GM19099 (cell line): ENCODE measurements around the gene SPTB.

Experiments used
- POLR2A ChIP-seq: IDR thresholded peaks from 3 replicates; pipeline ENCODE4 v1.6.1; 2011; ENCODE audit warnings: low read depth; ENCODE audit not compliant: insufficient read length; ENCODE audit errors: extremely low read depth

The SPTB gene

DNA sequence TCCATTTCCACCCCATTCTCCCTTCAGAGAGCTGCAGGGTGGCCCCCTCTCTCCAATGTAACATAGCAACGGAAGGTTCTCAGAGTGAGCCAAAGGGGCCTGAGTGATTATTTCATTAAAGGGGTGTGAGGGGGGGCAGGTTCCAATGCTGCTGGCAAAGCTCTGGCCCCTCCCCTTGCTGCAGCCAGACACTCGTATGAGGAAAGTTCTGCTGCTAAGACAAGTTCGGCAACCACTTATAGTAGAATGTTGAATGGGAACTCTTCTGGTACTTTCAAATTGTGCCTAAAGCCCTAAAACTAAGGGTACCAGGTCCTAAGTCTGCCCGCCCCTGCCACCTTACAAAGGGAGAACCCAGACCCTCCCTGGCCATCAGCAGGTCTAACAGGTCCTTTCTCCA is 125.7 kb downstream of the SPTB start:
- no peak for TF ChIP-seq POLR2A

DNA sequence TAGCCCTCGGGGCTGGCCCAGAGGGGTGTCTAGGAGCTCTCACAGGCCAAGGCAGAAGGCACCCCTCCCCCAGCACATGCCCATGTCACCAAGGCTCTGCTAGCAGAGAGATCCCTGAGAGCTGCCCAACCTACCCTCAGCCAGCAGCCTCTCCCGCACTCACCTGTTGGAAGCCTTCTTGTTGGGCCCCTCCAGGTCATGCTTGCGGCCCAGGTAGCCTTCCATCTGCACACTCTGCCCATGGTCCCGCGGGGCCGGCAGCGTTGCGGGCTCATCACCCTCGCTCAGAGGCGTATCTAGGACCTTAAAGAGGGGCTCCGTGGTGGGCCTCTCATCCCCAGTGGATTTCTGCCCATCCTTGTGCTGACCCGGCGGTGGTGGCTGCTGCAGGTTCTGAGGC is 126.3 kb downstream of the SPTB start:
- no peak for TF ChIP-seq POLR2A

DNA sequence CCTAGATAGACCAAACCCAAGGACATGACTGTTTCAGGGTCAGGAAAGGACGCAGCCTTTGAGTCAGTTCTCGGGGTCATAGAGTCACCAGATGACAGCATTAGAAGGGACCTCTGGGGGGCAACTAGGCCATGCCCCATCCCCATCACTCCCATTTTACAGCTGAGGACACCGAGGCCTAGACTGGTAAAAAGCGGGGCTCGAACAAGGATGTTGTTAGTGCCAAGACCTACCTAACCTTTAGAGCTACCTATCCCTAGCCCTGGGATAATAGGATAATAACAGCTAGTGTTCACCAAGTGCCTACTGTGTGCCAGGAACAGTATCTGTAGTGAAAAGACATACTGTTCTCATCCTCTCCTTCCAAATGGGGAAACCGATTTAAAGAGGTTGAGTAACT is 126.8 kb downstream of the SPTB start:
- no peak for TF ChIP-seq POLR2A

DNA sequence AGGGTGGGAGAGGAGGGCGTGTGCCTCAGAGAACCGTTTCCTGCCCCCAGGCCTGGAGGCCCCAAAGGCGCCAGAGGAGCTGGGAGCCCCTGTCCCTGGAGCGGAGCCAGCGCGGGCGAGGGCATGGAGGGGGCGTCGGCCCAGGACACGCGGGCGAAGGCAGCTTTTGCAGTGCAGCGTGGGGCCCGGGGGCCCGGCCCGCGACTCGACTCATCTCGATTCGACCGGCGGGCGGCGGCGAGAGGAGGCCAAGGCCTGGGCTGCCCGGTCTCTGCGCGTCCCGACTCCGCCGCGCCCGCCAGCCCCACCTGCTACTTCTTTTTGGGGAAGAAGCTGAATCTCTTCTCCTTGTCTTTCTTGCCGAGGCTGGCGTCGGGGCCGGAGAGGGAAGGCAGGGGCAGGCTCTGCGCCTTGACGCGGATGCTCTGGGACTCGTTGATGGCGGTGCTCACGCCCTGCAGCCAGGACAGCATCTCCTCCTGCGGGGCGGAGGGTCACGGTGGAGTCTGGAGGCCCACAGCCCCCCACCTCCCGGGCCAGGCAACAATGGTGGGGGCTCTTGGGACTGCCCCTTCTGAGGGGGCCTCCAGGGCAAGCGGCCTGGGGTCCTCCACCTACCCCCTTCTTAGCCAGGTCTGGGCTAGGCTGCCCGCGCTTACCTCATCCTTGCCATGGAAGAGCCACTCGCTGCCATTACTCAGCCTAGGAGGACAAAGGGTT is 130.6 kb downstream of the SPTB start:
- no peak for TF ChIP-seq POLR2A

DNA sequence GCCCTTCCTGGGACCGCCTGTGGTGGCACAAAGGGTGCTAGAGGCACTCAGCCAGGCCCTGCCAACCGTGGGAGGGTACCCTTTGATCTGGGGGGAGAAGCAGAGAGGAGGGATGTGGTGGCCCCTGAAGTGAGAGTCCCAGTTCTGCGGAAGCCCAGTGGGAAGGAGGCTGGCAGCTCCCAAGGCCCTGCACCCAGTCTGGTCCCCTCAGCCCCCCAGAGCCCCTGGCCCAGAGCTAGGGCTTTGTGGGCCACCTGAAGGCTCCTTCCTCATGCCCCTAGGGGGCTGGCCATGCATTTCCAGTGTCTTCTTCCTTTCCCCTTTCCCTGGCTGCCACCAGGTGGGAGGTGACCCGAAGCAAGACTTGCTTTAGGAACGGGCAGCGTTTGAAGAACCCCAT is 131.2 kb downstream of the SPTB start:
- no peak for TF ChIP-seq POLR2A

DNA sequence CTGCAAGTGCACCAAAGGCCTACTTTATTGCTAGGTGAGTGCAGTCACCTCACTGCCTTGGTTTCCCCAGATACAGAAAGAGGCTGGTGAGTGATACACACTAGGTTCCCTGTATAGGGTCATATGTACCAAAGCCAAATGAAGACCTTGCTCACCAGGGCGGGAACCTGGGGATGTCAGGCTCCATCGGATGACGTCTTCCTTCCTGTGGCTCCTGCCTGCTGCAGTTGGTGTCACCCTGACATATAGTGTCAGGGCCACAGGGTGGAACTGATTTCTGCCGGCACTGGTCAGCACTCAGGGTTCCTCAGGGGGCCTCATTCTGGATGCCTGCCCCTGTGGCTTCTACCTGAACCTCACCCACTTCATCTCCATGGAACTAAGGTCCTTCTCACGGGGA is 132.4 kb downstream of the SPTB start:
- no peak for TF ChIP-seq POLR2A

DNA sequence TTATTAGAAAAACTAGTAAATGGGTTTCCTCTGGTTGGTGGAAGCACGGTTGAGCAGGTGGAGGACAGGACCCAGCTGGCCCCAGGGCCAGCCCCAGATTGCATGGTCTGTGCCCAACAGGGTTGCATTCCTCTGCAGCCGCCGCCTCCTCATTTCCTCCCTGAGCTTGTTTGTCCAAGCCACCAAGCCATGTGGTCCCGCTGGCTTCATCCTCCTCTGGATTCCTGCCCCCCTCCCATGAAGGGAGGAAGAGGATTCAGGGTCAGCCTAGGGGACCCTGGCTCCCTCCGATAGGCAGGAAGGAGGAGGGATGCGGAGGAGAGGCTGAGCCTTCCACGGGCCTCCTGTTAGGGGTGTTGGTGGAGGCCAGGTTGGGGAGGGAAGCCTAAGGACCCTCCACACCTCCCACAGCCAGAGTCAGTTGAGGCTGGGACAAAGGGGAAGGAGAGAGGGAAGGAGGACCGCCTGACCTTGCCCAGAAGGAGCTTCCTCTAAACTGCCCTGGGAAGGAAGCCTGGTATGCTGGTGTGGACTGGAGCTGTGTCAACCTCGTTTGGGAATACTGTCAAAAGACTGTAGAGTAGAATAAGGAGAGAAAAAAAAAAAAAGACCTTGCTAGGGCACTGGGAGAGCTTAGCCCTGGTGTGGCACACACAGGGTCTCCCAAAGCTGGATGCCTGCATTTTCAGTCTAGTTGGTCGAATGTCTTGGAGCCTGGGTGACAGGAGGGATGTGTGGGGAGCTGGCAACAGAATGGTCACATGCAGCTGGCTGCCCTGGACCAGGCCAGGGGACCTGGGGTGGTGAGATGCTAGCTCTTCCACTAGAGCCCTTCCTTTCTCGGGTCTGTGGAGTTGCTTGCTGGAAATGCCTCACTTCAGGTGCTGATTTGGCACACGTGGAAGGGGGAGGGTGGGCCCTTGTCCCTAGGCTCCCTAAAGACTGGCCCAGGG is 133.1 kb downstream of the SPTB start:
- no peak for TF ChIP-seq POLR2A

DNA sequence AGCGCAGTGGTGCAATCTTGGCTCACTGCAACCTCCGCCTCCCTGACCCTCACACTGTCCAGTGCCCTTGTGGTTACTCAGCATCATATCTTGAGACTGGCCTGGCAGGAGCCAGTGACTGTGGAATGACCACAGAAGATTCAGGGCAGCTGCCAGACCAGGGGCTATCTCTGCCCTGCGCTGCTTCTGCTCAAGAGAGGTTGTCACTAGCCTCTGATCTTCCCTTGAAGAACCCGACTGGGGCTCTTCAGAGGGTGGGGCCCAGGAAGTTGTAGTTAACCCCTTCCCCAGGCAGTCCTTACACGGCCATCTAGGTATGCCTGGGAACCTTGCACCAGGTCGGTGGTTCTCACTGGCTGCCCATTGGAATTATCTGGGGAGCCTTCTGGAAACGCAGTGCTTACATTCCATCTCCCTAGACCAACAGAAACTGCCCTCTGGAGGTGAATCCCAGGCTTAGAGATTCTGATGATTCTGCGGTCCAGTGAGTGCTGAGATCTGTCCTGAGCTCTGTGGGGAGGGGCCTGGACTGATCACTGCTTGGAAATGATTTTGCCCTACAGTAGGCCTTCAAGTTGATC is 134.1 kb downstream of the SPTB start:
- no peak for TF ChIP-seq POLR2A

DNA sequence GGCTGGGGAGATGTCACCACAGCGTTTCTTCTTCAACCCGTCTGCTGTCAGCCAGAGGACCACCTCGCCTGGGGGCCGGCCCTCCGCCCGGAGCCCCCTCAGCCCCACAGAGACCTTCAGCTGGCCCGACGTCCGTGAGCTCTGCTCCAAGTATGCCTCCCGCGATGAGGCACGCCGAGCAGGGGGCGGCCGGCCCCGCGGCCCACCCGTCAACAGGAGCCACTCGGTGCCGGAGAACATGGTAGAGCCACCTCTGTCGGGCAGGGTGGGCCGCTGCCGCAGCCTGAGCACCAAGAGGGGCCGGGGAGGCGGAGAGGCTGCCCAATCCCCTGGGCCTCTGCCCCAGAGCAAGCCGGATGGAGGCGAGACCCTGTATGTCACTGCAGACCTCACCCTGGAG is 136.6 kb downstream of the SPTB start:
- TF ChIP-seq POLR2A = no peak

DNA sequence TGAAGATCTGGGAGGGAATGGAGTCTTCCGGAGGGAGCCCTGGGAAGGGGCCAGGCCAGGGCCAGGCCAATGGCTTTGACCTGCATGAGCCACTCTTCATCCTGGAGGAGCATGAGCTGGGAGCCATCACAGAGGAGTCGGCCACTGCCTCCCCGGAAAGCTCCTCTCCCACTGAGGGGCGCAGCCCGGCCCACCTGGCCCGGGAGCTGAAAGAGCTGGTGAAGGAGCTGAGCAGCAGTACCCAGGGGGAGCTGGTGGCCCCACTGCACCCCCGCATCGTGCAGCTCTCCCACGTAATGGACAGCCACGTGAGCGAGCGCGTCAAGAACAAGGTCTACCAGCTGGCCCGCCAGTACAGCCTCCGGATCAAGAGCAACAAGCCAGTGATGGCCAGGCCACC is 137.7 kb downstream of the SPTB start:
- TF ChIP-seq POLR2A = no peak

DNA sequence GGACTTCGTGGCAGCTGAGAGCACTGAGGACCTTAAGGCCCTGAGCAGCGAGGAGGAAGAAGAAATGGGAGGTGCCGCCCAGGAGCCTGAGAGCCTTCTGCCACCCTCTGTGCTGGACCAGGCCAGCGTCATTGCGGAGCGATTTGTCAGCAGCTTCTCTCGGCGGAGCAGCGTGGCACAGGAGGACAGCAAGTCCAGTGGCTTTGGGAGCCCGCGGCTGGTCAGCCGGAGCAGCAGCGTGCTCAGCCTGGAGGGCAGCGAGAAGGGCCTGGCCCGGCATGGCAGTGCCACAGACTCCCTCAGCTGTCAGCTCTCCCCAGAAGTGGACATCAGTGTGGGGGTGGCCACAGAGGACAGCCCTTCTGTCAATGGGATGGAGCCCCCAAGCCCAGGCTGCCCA is 138.5 kb downstream of the SPTB start:
- no peak for TF ChIP-seq POLR2A

DNA sequence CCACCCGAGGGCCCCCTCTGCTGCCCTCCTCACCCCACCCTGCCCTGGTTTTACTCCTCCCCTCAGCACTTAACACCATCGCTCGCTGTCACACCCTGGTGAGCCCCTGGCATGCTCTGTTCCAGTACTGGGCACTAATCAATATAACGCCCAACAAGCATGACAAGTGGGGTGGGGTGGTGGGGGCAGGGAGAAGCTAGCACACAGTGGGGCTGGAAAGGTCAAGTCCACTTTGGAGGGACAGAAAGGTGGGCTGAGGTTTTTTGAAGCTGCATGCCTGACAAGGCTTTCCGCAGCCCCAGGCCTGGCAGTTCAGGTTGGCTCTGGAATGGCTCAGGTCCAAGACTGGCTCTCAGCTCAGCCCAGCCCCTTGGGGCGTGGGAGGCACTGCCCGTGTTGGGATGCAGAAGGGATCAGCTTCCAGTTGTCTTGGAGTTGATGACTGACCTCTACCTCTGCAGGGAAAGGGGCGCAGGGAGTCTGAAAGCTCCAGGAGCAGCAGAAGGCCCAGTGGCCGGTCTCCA is 141.4 kb downstream of the SPTB start:
- TF ChIP-seq POLR2A = no peak

DNA sequence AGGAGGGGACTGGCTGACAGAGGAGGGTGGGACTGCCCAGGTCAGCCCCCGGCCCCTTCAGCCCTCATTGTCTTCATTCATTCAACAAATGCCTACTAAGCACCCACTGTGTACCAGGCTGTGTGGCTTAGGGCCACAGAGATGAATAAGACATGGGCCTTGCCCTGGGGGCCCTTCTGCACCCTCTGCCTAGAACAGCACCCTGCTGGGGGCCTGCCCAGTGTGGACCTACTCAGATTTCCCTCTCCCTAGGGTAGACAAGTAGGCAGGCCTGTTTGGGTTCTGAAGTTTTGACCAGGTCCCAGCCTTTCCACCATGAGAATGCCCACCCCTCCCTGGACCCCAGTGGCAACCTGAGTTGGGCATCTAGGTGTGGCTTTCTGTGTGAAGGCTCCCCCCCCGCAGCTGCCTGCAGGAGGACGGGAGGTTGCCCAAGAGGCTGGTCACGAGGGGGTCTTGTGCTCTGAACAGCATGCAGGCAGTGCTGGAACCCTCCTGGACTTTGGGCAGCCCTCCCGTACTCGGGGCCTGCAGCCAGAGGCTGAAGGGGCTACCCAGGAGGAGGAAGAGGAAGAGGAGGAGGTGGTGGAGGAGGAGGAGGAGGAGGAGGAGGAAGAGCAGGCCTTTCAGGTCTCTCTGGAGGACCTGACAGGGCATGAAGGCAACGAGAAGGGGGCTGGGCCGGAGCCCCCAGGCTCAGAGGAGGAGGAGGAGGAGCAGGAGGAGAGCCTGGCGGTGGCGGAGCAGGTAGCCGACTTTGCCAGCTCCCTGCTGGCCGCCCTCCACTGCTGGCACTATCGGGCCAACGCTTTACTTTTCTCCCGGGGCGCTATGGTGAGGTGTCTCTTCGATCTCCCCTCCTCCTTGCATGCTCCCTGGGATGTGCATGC is 142.1 kb downstream of the SPTB start:
- TF ChIP-seq POLR2A = no peak
